Limb (tissue), 2 donors: Measurements from ENCODE around the gene STK16.

Source experiments
- DNase-seq, 2 donors: peaks; one replicate each; pipeline ENCODE4 v3.0.0-alpha.2; 2016; ENCODE audit errors: extremely low spot score in 2 of 2

The STK16 gene

GRCh38 chr2:219213486-219214071, 31.7 kb upstream of the STK16 start:
- no peak for DNase-seq

GRCh38 chr2:219214141-219214540, 31.1 kb upstream of the STK16 start:
- no peak for DNase-seq

- DNase-seq, result no peak
Observed at GRCh38 chr2:219214786-219215185, 30.5 kb upstream of the STK16 start.

- no peak for DNase-seq
Observed at GRCh38 chr2:219215871-219216534, 29.3 kb upstream of the STK16 start.

GRCh38 chr2:219216535-219216915, 28.8 kb upstream of the STK16 start:
- no peak for DNase-seq

GRCh38 chr2:219218217-219218731, 27.0 kb upstream of the STK16 start:
- DNase-seq, result peak in 1 of 2 donors; percentile 46

- DNase-seq, result peak; percentile 97 to 99
Observed at GRCh38 chr2:219218732-219219701, 26.3 kb upstream of the STK16 start, which contains the start of gene ABCB6. TSS of gene ABCB6 (minus strand) at chr2:219218958. CDS start at chr2:219218673, 285 bp downstream.

GRCh38 chr2:219219784-219220532, 25.3 kb upstream of the STK16 start:
- DNase-seq, result no peak

GRCh38 chr2:219220652-219221402, 24.5 kb upstream of the STK16 start:
- no peak for DNase-seq

GRCh38 chr2:219221957-219222518, 23.2 kb upstream of the STK16 start:
- no peak for DNase-seq

- DNase-seq, result no peak
Observed at GRCh38 chr2:219223831-219224610, 21.3 kb upstream of the STK16 start.

- no peak for DNase-seq
Observed at GRCh38 chr2:219225350-219225749, 19.9 kb upstream of the STK16 start.

- no peak for DNase-seq
Observed at GRCh38 chr2:219228041-219228910, 17.0 kb upstream of the STK16 start.

- no peak for DNase-seq
Observed at GRCh38 chr2:219228911-219229304, 16.4 kb upstream of the STK16 start.

- DNase-seq, result peak; percentile 98 to 99
Observed at GRCh38 chr2:219229305-219230058, 15.8 kb upstream of the STK16 start, which contains the start of the genes ANKZF1 and ATG9A. TSS of gene ANKZF1 (plus strand) at chr2:219229806. CDS start at chr2:219230258, 452 bp downstream. TSS of gene ATG9A (minus strand) at chr2:219229636. CDS start at chr2:219228024, 1,612 bp downstream.

GRCh38 chr2:219230059-219230540, 15.2 kb upstream of the STK16 start:
- no peak for DNase-seq

- no peak for DNase-seq
Observed at GRCh38 chr2:219234331-219234730, 10.9 kb upstream of the STK16 start.
